Heart left ventricle (tissue), 13 donors: ENCODE measurements around the gene TMBIM6.

ENCODE experiments used
- CTCF ChIP-seq, 12 donors: fragments of 200-600 bp; sonication (generic) in 4 of 12; IDR thresholded peaks; one replicate each; pipeline versions ENCODE4 v1.5.0 to v1.8.0; 2018 to 2022; ENCODE audit warnings: antibody characterized with exemption in 12 of 12, mild to moderate bottlenecking in 5 of 12
- POLR2A ChIP-seq, 2 donors: fragments of 450-650 bp; IDR thresholded peaks; one replicate each; pipeline ENCODE4 v1.6.1; 2017; ENCODE audit warnings: antibody characterized with exemption in 2 of 2, mild to moderate bottlenecking in 2 of 2, moderate library complexity in 2 of 2
- donor health status: ischemic (EF 13 %, LVEDD 7.1; RV severe dilation, severe dysfunction).
- donor health status: DM: no; HTN: yes; CAD: no.
- donor health status: DM: no; HTN: no; CAD: no.
- donor health status: ischemic (EF 25% LVEDD 6.9; RV normal size, moderate dysfunction).
- donor health status: ischemic (EF 25% LVEDD 5.7; RV mildly dilated, moderate dysfunction).
- donor health status: ischemic (EF 35%, LVEDD 5.7; RV mildly dilated, moderate dysfunction).
- donor health status: nonischemic (EF 11% LVEDD 7.7; RV severe dilation, severe dysfunction).
- donor health status: DM: yes; HTN: yes; CAD: no.
- donor health status: PGD.
- donor health status: ischemic (EF 29% LVEDD 5.4; RV normal size, mild dysfunction).
- donor health status: nonischemic (EF 23%, LVEDD 6.1; RV moderate dilation, normal function).

GRCh38 chr12:49798934-49799333, 57.6 kb downstream of the TMBIM6 start:
- TF ChIP-seq CTCF (IDR thresholded peaks at IDR 0.05) (no peak), POLR2A (IDR thresholded peaks at IDR 0.05) (no peak)
